ENCODE data around the gene VPS35.
"Not testable (repeated sequence)": the region's sequence is repeated elsewhere in the genome, so short reads cannot be mapped to it uniquely, and the experiment has no call there.

Gene VPS35

GRCh38 chr16:46673320-46674013, 15.5 kb downstream of the VPS35 start:
- in situ Hi-C loops (cut with MboI; ENCODE audit: low sequenced_read_pairs) = loop anchor here (25.0 kb wide), 1 partner anchor 239 kb away; no protein-coding TSS in a partner anchor

GRCh38 chr16:46662123-46662522, 26.9 kb downstream of the VPS35 start:
- in situ Hi-C loops (cut with MboI; ENCODE audit: low sequenced_read_pairs) = loop anchor here (25.0 kb wide), 1 partner anchor 250 kb away; no protein-coding TSS in a partner anchor

GRCh38 chr16:46658925-46659324, 30.1 kb downstream of the VPS35 start:
- in situ Hi-C loops (cut with MboI; ENCODE audit: low sequenced_read_pairs) = loop anchor here (25.0 kb wide), 1 partner anchor 253 kb away; no protein-coding TSS in a partner anchor

GRCh38 chr16:46651305-46651704, 37.7 kb downstream of the VPS35 start:
- in situ Hi-C loops (cut with MboI; ENCODE audit: low sequenced_read_pairs) = loop anchor here (25.0 kb wide), 1 partner anchor 261 kb away; no protein-coding TSS in a partner anchor

GRCh38 chr16:46650254-46650623, 38.7 kb downstream of the VPS35 start:
- in situ Hi-C loops (cut with MboI; ENCODE audit: low sequenced_read_pairs) = loop anchor here (25.0 kb wide), 1 partner anchor 262 kb away; no protein-coding TSS in a partner anchor

GRCh38 chr16:46649588-46650253, 39.3 kb downstream of the VPS35 start:
- in situ Hi-C loops (cut with MboI; ENCODE audit: low sequenced_read_pairs) = loop anchor here (25.0 kb wide), 1 partner anchor 263 kb away; no protein-coding TSS in a partner anchor

- in situ Hi-C loops (cut with MboI; ENCODE audit: low sequenced_read_pairs) = no loop called here
Measured at GRCh38 chr16:46648656-46649055, 40.3 kb downstream of the VPS35 start.

- in situ Hi-C loops (cut with MboI; ENCODE audit: low sequenced_read_pairs) = no loop called here
Measured at GRCh38 chr16:46638947-46639925, 49.7 kb downstream of the VPS35 start.

- in situ Hi-C loops (cut with MboI; ENCODE audit: low sequenced_read_pairs) = no loop called here
Measured at GRCh38 chr16:46632778-46633733, 55.9 kb downstream of the VPS35 start.

GRCh38 chr16:46629331-46630219, 59.4 kb downstream of the VPS35 start:
- in situ Hi-C loops (cut with MboI; ENCODE audit: low sequenced_read_pairs) = no loop called here

GRCh38 chr16:46627746-46628145, 61.2 kb downstream of the VPS35 start:
- in situ Hi-C loops (cut with MboI; ENCODE audit: low sequenced_read_pairs) = no loop called here

GRCh38 chr16:46626681-46627080, 62.3 kb downstream of the VPS35 start:
- in situ Hi-C loops (cut with MboI; ENCODE audit: low sequenced_read_pairs) = not testable (repeated sequence)

- in situ Hi-C loops (cut with MboI; ENCODE audit: low sequenced_read_pairs) = not testable (repeated sequence)
Measured at GRCh38 chr16:46624862-46625261, 64.1 kb downstream of the VPS35 start.

- in situ Hi-C loops (cut with MboI; ENCODE audit: low sequenced_read_pairs) = not testable (repeated sequence)
Measured at GRCh38 chr16:46623707-46624106, 65.3 kb downstream of the VPS35 start.

- in situ Hi-C loops (cut with MboI; ENCODE audit: low sequenced_read_pairs) = not testable (repeated sequence)
Measured at GRCh38 chr16:46623246-46623645, 65.7 kb downstream of the VPS35 start.

GRCh38 chr16:46621934-46622676, 66.9 kb downstream of the VPS35 start:
- in situ Hi-C loops (cut with MboI; ENCODE audit: low sequenced_read_pairs) = no loop called here

- in situ Hi-C loops (cut with MboI; ENCODE audit: low sequenced_read_pairs) = no loop called here
Measured at GRCh38 chr16:46621006-46621933, 67.7 kb downstream of the VPS35 start, which contains the start of gene SHCBP1. SHCBP1 (minus strand) TSS chr16:46621379; CDS start chr16:46621359, 20 bp downstream.

All from HL-60/S4 treated with retinoic acid at 250 ng/mL for 4 days and 3 days (cell line).